Measurements from ENCODE around the gene STEAP3. TPM values are rescaled to one million over a fixed set of nuclear protein-coding genes. Genes with fewer than 3 reads are reported as not detected.
"Not testable (repeated sequence)": the region's sequence is repeated elsewhere in the genome, so short reads cannot be mapped to it uniquely, and the experiment has no call there.

The STEAP3 gene
- total RNA-seq, 1 experiment from 2014 or later, result 15.4 TPM

- no peak for DNase-seq
Observed at GRCh38 chr2:119276864-119277263, 53.2 kb downstream of the STEAP3 start.

GRCh38 chr2:119278385-119278784 is 54.8 kb downstream of the STEAP3 start:
- H2AFZ ChIP-seq (ENCODE audit: low read length); H3K23me2 ChIP-seq (ENCODE audit: insufficient read length, low read depth, low read length, poor library complexity, severe bottlenecking); H2AK5ac ChIP-seq (ENCODE audit: insufficient read length, low read length); H3K27ac ChIP-seq (ENCODE audit: insufficient read length, low read depth, low read length); H3K79me1 ChIP-seq (ENCODE audit: insufficient read depth, low read depth, low read length, poor library complexity, severe bottlenecking); H3K4me1 ChIP-seq (ENCODE audit: insufficient read depth, low read length); H2BK120ac ChIP-seq (ENCODE audit: low read depth, low read length, poor library complexity, severe bottlenecking); H2BK5ac ChIP-seq (ENCODE audit: insufficient read length, low read length); H3K4me3 Mint-ChIP-seq; H4K5ac ChIP-seq (ENCODE audit: insufficient read length, low read depth, low read length); H3K27me3 ChIP-seq (ENCODE audit: insufficient read depth, low read length); H3T11ph ChIP-seq (ENCODE audit: low read length); H3K9me3 Mint-ChIP-seq; H4K91ac ChIP-seq (ENCODE audit: insufficient read length, low read depth, low read length); H4K20me1 ChIP-seq (ENCODE audit: control insufficient read depth, insufficient read depth, insufficient read length); DNase-seq; H3K27ac Mint-ChIP-seq; H3K9me3 ChIP-seq (ENCODE audit: control insufficient read depth, low read depth, low read length); H3K27me3 Mint-ChIP-seq (ENCODE audit: low read depth); H3K79me2 ChIP-seq (ENCODE audit: insufficient read depth, low read length); H3K56ac ChIP-seq (ENCODE audit: insufficient read length, low read depth, low read length); H3K36me3 Mint-ChIP-seq (ENCODE audit: insufficient read depth in 1 of 3, low read depth in 3 of 3); H4K8ac ChIP-seq (replicated peaks; ENCODE audit: insufficient read length, low read depth, low read length); H3K9ac ChIP-seq (ENCODE audit: extremely low read depth, insufficient read length, low read length); H3K23ac ChIP-seq (ENCODE audit: insufficient read length, low read depth, low read length); H2BK15ac ChIP-seq (ENCODE audit: low read depth, low read length); H3K14ac ChIP-seq (ENCODE audit: insufficient read depth, low read length); H2BK20ac ChIP-seq (ENCODE audit: low read depth, low read length, poor library complexity, severe bottlenecking); H3K4ac ChIP-seq (ENCODE audit: low read depth, low read length); H3K4me2 ChIP-seq (ENCODE audit: insufficient read depth, insufficient read length, low read length); H2BK12ac ChIP-seq (ENCODE audit: insufficient read length, low read depth, low read length); H3K18ac ChIP-seq (ENCODE audit: insufficient read length, low read depth, low read length): not testable (repeated sequence)
- no CpG with 5 or more reads among the region's 2 CpGs for WGBS (ENCODE audit: extremely low coverage, insufficient read length, low lambda C conversion rate)
- H3K4me1 Mint-ChIP-seq, result peaks cover 6 to 23% of the 10 kb centered on the region in 2 experiments

More at GRCh38 chr2:119276864-119277263, 53.2 kb downstream of the STEAP3 start:
- Histone ChIP-seq H3K79me2 (ENCODE audit: insufficient read depth, low read length) (no peaks in the 10 kb centered on the region), H2BK120ac (ENCODE audit: low read depth, low read length, poor library complexity, severe bottlenecking) (no peak overlapping the region), H2BK15ac (ENCODE audit: low read depth, low read length) (no peak overlapping the region), H3K56ac (ENCODE audit: insufficient read length, low read depth, low read length) (no peak overlapping the region), H3K18ac (ENCODE audit: insufficient read length, low read depth, low read length) (no peak overlapping the region), H3K9me3 (ENCODE audit: control insufficient read depth, low read depth, low read length) (no peaks in the 10 kb centered on the region), H3K79me1 (ENCODE audit: insufficient read depth, low read depth, low read length, poor library complexity, severe bottlenecking) (no peaks in the 10 kb centered on the region), H2AK5ac (ENCODE audit: insufficient read length, low read length) (no peak overlapping the region), H2BK5ac (ENCODE audit: insufficient read length, low read length) (no peak overlapping the region), H4K20me1 (ENCODE audit: control insufficient read depth, insufficient read depth, insufficient read length) (no peaks in the 10 kb centered on the region), H3T11ph (ENCODE audit: low read length) (no peak overlapping the region), H4K91ac (ENCODE audit: insufficient read length, low read depth, low read length) (no peak overlapping the region), H4K8ac (replicated peaks; ENCODE audit: insufficient read length, low read depth, low read length) (no peak overlapping the region), H3K4me2 (ENCODE audit: insufficient read depth, insufficient read length, low read length) (no peak overlapping the region), H3K4me1 (ENCODE audit: insufficient read depth, low read length) (no peaks in the 10 kb centered on the region), H3K27me3 (ENCODE audit: insufficient read depth, low read length) (no peaks in the 10 kb centered on the region), H3K27ac (ENCODE audit: insufficient read length, low read depth, low read length) (no peak overlapping the region), H3K4ac (ENCODE audit: low read depth, low read length) (no peak overlapping the region), H3K14ac (ENCODE audit: insufficient read depth, low read length) (no peak overlapping the region), H2BK12ac (ENCODE audit: insufficient read length, low read depth, low read length) (no peak overlapping the region), H4K5ac (ENCODE audit: insufficient read length, low read depth, low read length) (no peak overlapping the region), H3K9ac (ENCODE audit: extremely low read depth, insufficient read length, low read length) (no peak overlapping the region), H2BK20ac (ENCODE audit: low read depth, low read length, poor library complexity, severe bottlenecking) (no peak overlapping the region), H2AFZ (ENCODE audit: low read length) (no peak overlapping the region), H3K23ac (ENCODE audit: insufficient read length, low read depth, low read length) (no peak overlapping the region), H3K23me2 (ENCODE audit: insufficient read length, low read depth, low read length, poor library complexity, severe bottlenecking) (no peaks in the 10 kb centered on the region)
- no peak for TF ChIP-seq CTCF (conservative IDR thresholded peaks at IDR 0.05)
- H3K27ac Mint-ChIP-seq, result no peak overlapping the region
- H3K36me3 Mint-ChIP-seq (ENCODE audit: insufficient read depth in 1 of 3, low read depth in 3 of 3), result no peaks in the 10 kb centered on the region
- no peaks in the 10 kb centered on the region for H3K27me3 Mint-ChIP-seq (ENCODE audit: low read depth)
- peaks cover 1 to 3% of the 10 kb centered on the region in 2 experiments; a peak in 3 of 5 replicates for H3K9me3 Mint-ChIP-seq
- 100% methylated on average over 2 of the region's 8 CpGs for WGBS (ENCODE audit: extremely low coverage, insufficient read length, low lambda C conversion rate)
- peaks cover 6 to 16% of the 10 kb centered on the region in 2 experiments for H3K4me1 Mint-ChIP-seq
- H3K4me3 Mint-ChIP-seq, result no peak overlapping the region
